ENCODE measurements around the gene ATAD3C.

The ATAD3C gene

DNA sequence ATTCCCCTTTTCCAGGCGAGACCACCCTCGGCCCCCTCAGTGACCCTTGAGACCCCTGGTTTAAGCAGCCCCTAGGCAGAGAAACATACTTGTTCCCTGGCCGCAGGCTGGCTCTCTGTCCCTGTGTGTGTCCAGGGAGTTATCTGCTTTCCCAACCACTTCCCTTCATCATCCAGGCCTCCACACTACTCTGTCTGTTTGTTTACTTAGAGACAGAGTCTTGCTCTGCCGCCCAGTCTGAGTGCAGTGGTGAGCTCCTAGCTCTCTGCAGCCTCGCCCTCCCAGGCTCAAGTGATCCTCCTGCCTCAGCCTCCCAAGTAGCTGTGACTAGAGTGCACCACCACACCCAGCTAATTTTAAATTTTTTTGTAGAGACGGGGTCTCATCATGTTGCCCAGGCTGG lies 19.8 kb upstream of the ATAD3C start (continued):
- TF ChIP-seq ZNF23 (tag by site-specific recombination; IDR thresholded peaks at IDR 0.05; ENCODE audit: borderline replicate concordance) = no peak
- TF ChIP-seq ZNF626 (tag by site-specific recombination; IDR thresholded peaks at IDR 0.05) = no peak
- peak; percentile 93 for TF ChIP-seq ZNF2 (tag by site-specific recombination; IDR thresholded peaks at IDR 0.05)
- peak; percentile 69; the same call in 1 of the 2 replicates for TF ChIP-seq TRIM28 (IDR thresholded peaks at IDR 0.05; ENCODE audit: borderline replicate concordance, low read length)
- peak; percentile 73 for TF ChIP-seq KLF1 (tag by site-specific recombination; IDR thresholded peaks at IDR 0.05)
- peak; percentile 46 for TF ChIP-seq KLF8 (tag by site-specific recombination; IDR thresholded peaks at IDR 0.05)
- 0 out of 2 replicates have a peak, but pooled peaks have one; percentile 34 for TF ChIP-seq REPIN1 (tag by site-specific recombination; IDR thresholded peaks at IDR 0.05; ENCODE audit: low read depth)
- no peak for TF ChIP-seq ZNF341 (tag by site-specific recombination; IDR thresholded peaks at IDR 0.05; ENCODE audit: low read depth)
- TF ChIP-seq ZNF266 (tag by site-specific recombination; IDR thresholded peaks at IDR 0.05; ENCODE audit: low read depth) = no peak
- peak; percentile 48 for TF ChIP-seq SETDB1 (IDR thresholded peaks at IDR 0.05; ENCODE audit: insufficient read length, low read length)
- no peak for TF ChIP-seq ZNF518A (tag by site-specific recombination; conservative IDR thresholded peaks at IDR 0.05; ENCODE audit: low read depth)
- TF ChIP-seq ZNF114 (tag by site-specific recombination; IDR thresholded peaks at IDR 0.05) = no peak
- no peak for TF ChIP-seq ZIC2 (tag by site-specific recombination; IDR thresholded peaks at IDR 0.05)

- ChIA-PET CTCF (interaction anchor here (1.8 kb wide), 1 partner anchor 11 kb away, joined by 5 read pairs; no protein-coding TSS in a partner anchor), POLR2A (no interaction called here)
- H3K4me1 ChIP-seq (ENCODE audit: control insufficient read depth, insufficient read depth, low read length) = no peaks in the 10 kb centered on the region
- H3K4me3 ChIP-seq (ENCODE audit: low read depth, low read length) = no peak overlapping the region
- H3K27ac ChIP-seq (ENCODE audit: extremely low read depth, low read depth, low read length) = no peak overlapping the region
- H3K36me3 ChIP-seq (ENCODE audit: control insufficient read depth in 2 of 2, insufficient read depth in 1 of 2, low read length in 2 of 2) = no peaks in the 10 kb centered on the region
- no peaks in the 10 kb centered on the region for H3K9me3 ChIP-seq (ENCODE audit: control insufficient read depth, insufficient read depth, low read depth, low read length)
- TF ChIP-seq ZNF624 (tag by site-specific recombination; IDR thresholded peaks at IDR 0.05) (no peak), TRIM28 (IDR thresholded peaks at IDR 0.05; ENCODE audit: borderline replicate concordance, low read length) (no peak), GLI2 (tag by site-specific recombination; IDR thresholded peaks at IDR 0.05; ENCODE audit: borderline replicate concordance, low read depth) (no peak), ZNF341 (tag by site-specific recombination; IDR thresholded peaks at IDR 0.05; ENCODE audit: low read depth) (peak; percentile 44; the same call in 1 of the 2 replicates), ZNF274 (IDR thresholded peaks at IDR 0.05; ENCODE audit: low read length) (no peak), ZNF274 (tag by site-specific recombination; IDR thresholded peaks at IDR 0.05; ENCODE audit: borderline replicate concordance) (no peak)
- TF ChIP-seq, protein P1, sequence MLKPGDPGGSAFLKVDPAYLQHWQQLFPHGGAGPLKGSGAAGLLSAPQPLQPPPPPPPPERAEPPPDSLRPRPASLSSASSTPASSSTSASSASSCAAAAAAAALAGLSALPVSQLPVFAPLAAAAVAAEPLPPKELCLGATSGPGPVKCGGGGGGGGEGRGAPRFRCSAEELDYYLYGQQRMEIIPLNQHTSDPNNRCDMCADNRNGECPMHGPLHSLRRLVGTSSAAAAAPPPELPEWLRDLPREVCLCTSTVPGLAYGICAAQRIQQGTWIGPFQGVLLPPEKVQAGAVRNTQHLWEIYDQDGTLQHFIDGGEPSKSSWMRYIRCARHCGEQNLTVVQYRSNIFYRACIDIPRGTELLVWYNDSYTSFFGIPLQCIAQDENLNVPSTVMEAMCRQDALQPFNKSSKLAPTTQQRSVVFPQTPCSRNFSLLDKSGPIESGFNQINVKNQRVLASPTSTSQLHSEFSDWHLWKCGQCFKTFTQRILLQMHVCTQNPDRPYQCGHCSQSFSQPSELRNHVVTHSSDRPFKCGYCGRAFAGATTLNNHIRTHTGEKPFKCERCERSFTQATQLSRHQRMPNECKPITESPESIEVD (tag by site-specific recombination; IDR thresholded peaks at IDR 0.05) = no peak
- TF ChIP-seq, protein P2, sequence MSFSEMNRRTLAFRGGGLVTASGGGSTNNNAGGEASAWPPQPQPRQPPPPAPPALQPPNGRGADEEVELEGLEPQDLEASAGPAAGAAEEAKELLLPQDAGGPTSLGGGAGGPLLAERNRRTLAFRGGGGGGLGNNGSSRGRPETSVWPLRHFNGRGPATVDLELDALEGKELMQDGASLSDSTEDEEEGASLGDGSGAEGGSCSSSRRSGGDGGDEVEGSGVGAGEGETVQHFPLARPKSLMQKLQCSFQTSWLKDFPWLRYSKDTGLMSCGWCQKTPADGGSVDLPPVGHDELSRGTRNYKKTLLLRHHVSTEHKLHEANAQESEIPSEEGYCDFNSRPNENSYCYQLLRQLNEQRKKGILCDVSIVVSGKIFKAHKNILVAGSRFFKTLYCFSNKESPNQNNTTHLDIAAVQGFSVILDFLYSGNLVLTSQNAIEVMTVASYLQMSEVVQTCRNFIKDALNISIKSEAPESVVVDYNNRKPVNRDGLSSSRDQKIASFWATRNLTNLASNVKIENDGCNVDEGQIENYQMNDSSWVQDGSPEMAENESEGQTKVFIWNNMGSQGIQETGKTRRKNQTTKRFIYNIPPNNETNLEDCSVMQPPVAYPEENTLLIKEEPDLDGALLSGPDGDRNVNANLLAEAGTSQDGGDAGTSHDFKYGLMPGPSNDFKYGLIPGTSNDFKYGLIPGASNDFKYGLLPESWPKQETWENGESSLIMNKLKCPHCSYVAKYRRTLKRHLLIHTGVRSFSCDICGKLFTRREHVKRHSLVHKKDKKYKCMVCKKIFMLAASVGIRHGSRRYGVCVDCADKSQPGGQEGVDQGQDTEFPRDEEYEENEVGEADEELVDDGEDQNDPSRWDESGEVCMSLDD (tag by site-specific recombination; IDR thresholded peaks at IDR 0.05) = no peak
- TF ChIP-seq, protein P3, sequence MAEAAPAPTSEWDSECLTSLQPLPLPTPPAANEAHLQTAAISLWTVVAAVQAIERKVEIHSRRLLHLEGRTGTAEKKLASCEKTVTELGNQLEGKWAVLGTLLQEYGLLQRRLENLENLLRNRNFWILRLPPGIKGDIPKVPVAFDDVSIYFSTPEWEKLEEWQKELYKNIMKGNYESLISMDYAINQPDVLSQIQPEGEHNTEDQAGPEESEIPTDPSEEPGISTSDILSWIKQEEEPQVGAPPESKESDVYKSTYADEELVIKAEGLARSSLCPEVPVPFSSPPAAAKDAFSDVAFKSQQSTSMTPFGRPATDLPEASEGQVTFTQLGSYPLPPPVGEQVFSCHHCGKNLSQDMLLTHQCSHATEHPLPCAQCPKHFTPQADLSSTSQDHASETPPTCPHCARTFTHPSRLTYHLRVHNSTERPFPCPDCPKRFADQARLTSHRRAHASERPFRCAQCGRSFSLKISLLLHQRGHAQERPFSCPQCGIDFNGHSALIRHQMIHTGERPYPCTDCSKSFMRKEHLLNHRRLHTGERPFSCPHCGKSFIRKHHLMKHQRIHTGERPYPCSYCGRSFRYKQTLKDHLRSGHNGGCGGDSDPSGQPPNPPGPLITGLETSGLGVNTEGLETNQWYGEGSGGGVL (tag by site-specific recombination; IDR thresholded peaks at IDR 0.05) = no peak
Measured at GRCh38 chr1:1430114-1430982, 19.1 kb upstream of the ATAD3C start.

All from HEK293 (cell line).